DMS 273 treated with DMSO at 0.1 percent for 48 hours (cell line): ENCODE data around the gene TDRD1.

Experiments used
- DNase-seq: peaks from one replicate; lab custom pipeline; 2025; lab: John Stamatoyannopoulos, UW

Gene TDRD1

GRCh38 chr10:114239117-114239993 lies 60.2 kb downstream of the TDRD1 start, which contains the start of gene VWA2:
TSS of gene VWA2 (plus strand) at chr10:114239254. CDS start at chr10:114248714, 9,460 bp downstream.
- DNase-seq: no peak

- DNase-seq: no peak
Measured at GRCh38 chr10:114239994-114240345, 60.8 kb downstream of the TDRD1 start.

- no peak for DNase-seq
Measured at GRCh38 chr10:114242235-114242634, 63.1 kb downstream of the TDRD1 start.

GRCh38 chr10:114243661-114244060 lies 64.5 kb downstream of the TDRD1 start:
- no peak for DNase-seq

GRCh38 chr10:114244126-114244525 lies 65.0 kb downstream of the TDRD1 start:
- no peak for DNase-seq

GRCh38 chr10:114245121-114245791 lies 66.1 kb downstream of the TDRD1 start:
- DNase-seq: no peak

- no peak for DNase-seq
Measured at GRCh38 chr10:114246679-114247305, 67.6 kb downstream of the TDRD1 start.

- no peak for DNase-seq
Measured at GRCh38 chr10:114250236-114250635, 71.1 kb downstream of the TDRD1 start.

- DNase-seq: no peak
Measured at GRCh38 chr10:114250716-114251115, 71.6 kb downstream of the TDRD1 start.

- DNase-seq: no peak
Measured at GRCh38 chr10:114252092-114252491, 72.9 kb downstream of the TDRD1 start.

- no peak for DNase-seq
Measured at GRCh38 chr10:114252883-114253282, 73.7 kb downstream of the TDRD1 start.

- no peak for DNase-seq
Measured at GRCh38 chr10:114255227-114255626, 76.1 kb downstream of the TDRD1 start.

GRCh38 chr10:114256008-114256765 lies 77.0 kb downstream of the TDRD1 start:
- no peak for DNase-seq

- no peak for DNase-seq
Measured at GRCh38 chr10:114256822-114257221, 77.7 kb downstream of the TDRD1 start.

- no peak for DNase-seq
Measured at GRCh38 chr10:114257498-114257897, 78.3 kb downstream of the TDRD1 start.

GRCh38 chr10:114258274-114258840 lies 79.2 kb downstream of the TDRD1 start:
- DNase-seq: no peak

- no peak for DNase-seq
Measured at GRCh38 chr10:114259824-114260223, 80.7 kb downstream of the TDRD1 start.

- DNase-seq: no peak
Measured at GRCh38 chr10:114260366-114260765, 81.2 kb downstream of the TDRD1 start.

GRCh38 chr10:114261076-114261475 lies 81.9 kb downstream of the TDRD1 start:
- DNase-seq: no peak

GRCh38 chr10:114262496-114262895 lies 83.3 kb downstream of the TDRD1 start:
- no peak for DNase-seq

GRCh38 chr10:114265392-114266053 lies 86.4 kb downstream of the TDRD1 start:
- DNase-seq: no peak
